HepG2 (cell line): ENCODE data around the gene NAPB. TPM values are rescaled to one million over a fixed set of nuclear protein-coding genes. Genes with fewer than 3 reads are reported as not detected.

Experiments
- ATAC-seq: fragments of 200-7000 bp; cut with Tn5 transposase; 3 replicates; pipeline ENCODE4 v1.9.1; 2020; ENCODE audit warnings: mild to moderate bottlenecking, moderate library complexity
- BruUV-seq: library from RNA; stranded (reverse); fragments of 400-500 nt; replicated peaks from 2 replicates; lab custom pipeline; 2021; lab: Mats Ljungman, UMichigan
- CTCF ChIA-PET: fragments of 300-600 bp; formaldehyde crosslinking; extraction: SDS; loops from one replicate; lab custom pipeline; 2021; ENCODE audit warnings: low total read pairs, inconsistent platforms, low intra/inter-chr PET ratio; lab: Yijun Ruan, JAX
- POLR2A ChIA-PET: fragments of 350-600 bp; sonication (Branson Sonifier 250); formaldehyde crosslinking; loops from one replicate; lab custom pipeline; 2020; ENCODE audit warnings: antibody characterized with exemption, inconsistent platforms; lab: Yijun Ruan, JAX
- DNase-seq: peaks from one replicate; pipeline ENCODE4 v3.0.0-alpha.2; 2015; ENCODE audit warnings: low spot score
- FAIRE-seq: peaks from 3 replicates; lab custom pipeline; 2011; peaks lifted over from hg19 to GRCh38; lab: Jason Lieb, UNC
- H2AFZ ChIP-seq: one replicate; pipeline ENCODE4 v1.6.1; 2011; ENCODE audit warnings: low read length, inconsistent platforms
- H3K27ac ChIP-seq: fragments of 300-600 bp; 3 replicates; pipeline ENCODE4 v1.8.0; 2011; ENCODE audit warnings: mixed run types, mild to moderate bottlenecking, mixed read lengths, low read length, inconsistent platforms; ENCODE audit not compliant: insufficient read depth; ENCODE audit errors: extremely low read length
- H3K27me3 ChIP-seq, 2 experiments: fragments of 200-600 bp in 1 of 2; 2 replicates in 1 of 2; 3 replicates in 1 of 2; pipeline versions ENCODE4 v1.6.0 to v1.8.0; 2011; ENCODE audit warnings: low read length in 2 of 2, mild to moderate bottlenecking in 2 of 2, moderate library complexity in 2 of 2, inconsistent platforms in 1 of 2; ENCODE audit not compliant: insufficient read depth in 2 of 2, control insufficient read depth in 1 of 2
- H3K36me3 ChIP-seq, 2 experiments: fragments of 200-600 bp in 1 of 2; replicated peaks in 1 of 2; 2 replicates in 1 of 2; 3 replicates in 1 of 2; pipeline versions ENCODE4 v1.5.1 to v1.8.0; 2011; ENCODE audit warnings: low read length in 2 of 2, inconsistent platforms in 1 of 2; ENCODE audit not compliant: insufficient read depth in 2 of 2, control insufficient read depth in 1 of 2
- H3K4me1 ChIP-seq: 2 replicates; pipeline ENCODE4 v1.5.1; 2012; ENCODE audit warnings: low read length, inconsistent platforms; ENCODE audit not compliant: insufficient read depth
- H3K4me2 ChIP-seq: 2 replicates; pipeline ENCODE4 v1.6.0; 2011; ENCODE audit warnings: low read depth, low read length, inconsistent platforms
- H3K4me3 ChIP-seq, 3 experiments: fragments of 200-600 bp in 1 of 3; sonication (generic), shearing (Covaris generic) in 1 of 3; replicated peaks in 1 of 3; 2 replicates each; pipeline ENCODE4 v1.5.1; 2011 to 2016; ENCODE audit warnings: low read length in 3 of 3, inconsistent platforms in 2 of 3, low read depth in 2 of 3, mild to moderate bottlenecking in 2 of 3, control low read depth in 1 of 3, mixed read lengths in 1 of 3; ENCODE audit not compliant: insufficient read depth in 1 of 3
- H3K79me2 ChIP-seq: one replicate; pipeline ENCODE4 v1.6.1; 2011; ENCODE audit warnings: low read length, inconsistent platforms; ENCODE audit not compliant: insufficient read depth
- H3K9ac ChIP-seq: 2 replicates; pipeline ENCODE4 v1.6.0; 2011; ENCODE audit warnings: mild to moderate bottlenecking, low read depth, low read length, inconsistent platforms; ENCODE audit not compliant: insufficient read depth
- H3K9me3 ChIP-seq: 2 replicates; pipeline ENCODE4 v1.5.1; 2012; ENCODE audit warnings: mild to moderate bottlenecking, low read length
- H4K20me1 ChIP-seq: 2 replicates; pipeline ENCODE4 v1.6.0; 2011; ENCODE audit warnings: inconsistent platforms, mild to moderate bottlenecking, low read length, moderate library complexity; ENCODE audit not compliant: insufficient read depth
- ELF1 ChIP-seq: sonication (generic); formaldehyde crosslinking; IDR thresholded peaks from 2 replicates; pipeline ENCODE4 v1.4.0; 2020; ENCODE audit warnings: missing genetic modification reagents
- ELF3 ChIP-seq: IDR thresholded peaks from 2 replicates; pipeline ENCODE4 v1.6.1; 2016; ENCODE audit warnings: missing genetic modification reagents, missing compliant biosample characterization
- HMG20B ChIP-seq: conservative IDR thresholded peaks from 2 replicates; pipeline ENCODE4 v1.6.1; 2016; ENCODE audit warnings: missing genetic modification reagents, missing compliant biosample characterization
- HOXD1 ChIP-seq: sonication (generic); formaldehyde crosslinking; IDR thresholded peaks from 2 replicates; pipeline ENCODE4 v1.5.0; 2020; ENCODE audit warnings: missing genetic modification reagents
- JUNB ChIP-seq: sonication (generic); formaldehyde crosslinking; IDR thresholded peaks from 2 replicates; pipeline ENCODE4 v1.8.0; 2022; ENCODE audit warnings: missing genetic modification reagents, mild to moderate bottlenecking, borderline replicate concordance
- KDM2A ChIP-seq: sonication (generic); formaldehyde crosslinking; IDR thresholded peaks from 2 replicates; pipeline ENCODE4 v1.4.0; 2020; ENCODE audit warnings: low read depth, missing genetic modification reagents, borderline replicate concordance
- KDM5B ChIP-seq: sonication (generic); formaldehyde crosslinking; IDR thresholded peaks from 2 replicates; pipeline ENCODE4 v1.4.0; 2020; ENCODE audit warnings: missing genetic modification reagents, mild to moderate bottlenecking, borderline replicate concordance
- MLX ChIP-seq: IDR thresholded peaks from 2 replicates; pipeline ENCODE4 v1.6.1; 2016
- ZNF362 ChIP-seq: sonication (generic); formaldehyde crosslinking; IDR thresholded peaks from 2 replicates; pipeline ENCODE4 v1.4.0; 2020; ENCODE audit warnings: missing genetic modification reagents, mild to moderate bottlenecking, borderline replicate concordance
- WGBS: methylation state at CpG from one replicate; pipeline ENCODE4 v1.1.6; 2017; ENCODE audit warnings: low lambda C conversion rate; 5-methylcytosine and 5-hydroxymethylcytosine counted together
- in situ Hi-C: cut with HindIII; loops from 2 replicates; pipeline ENCODE4 v1.10.0; 2017; ENCODE audit warnings: low pct_unique_long_range_greater_than_20kb; ENCODE audit not compliant: extremely low pct_ligation_motif_present
- intact Hi-C: fragments of 100-400 bp; cut with micrococcal nuclease; formaldehyde crosslinking; loops from one replicate; pipeline ENCODE4 v1.10.0; 2022; ENCODE audit not compliant: unreplicated experiment
- polyA plus RNA-seq, 8 experiments: library from polyadenylated mRNA; depleted of rRNA in 3 of 8; stranded (reverse) in 7 of 8; unstranded in 1 of 8; fragments of >200 nt; fragmentation: Illumina TruSeq in 4 of 8; extraction: Trizol in 4 of 8; gene quantifications; 2 replicates each; pipeline versions ENCODE4 v1.2.1 to v1.2.3, GENCODE V29; 2011 to 2016; ENCODE audit warnings: low read depth in 4 of 8, missing spikeins in 1 of 8, mixed read lengths in 1 of 8; ENCODE audit not compliant: insufficient read depth in 1 of 8
- total RNA-seq, 5 experiments: library from RNA; depleted of rRNA; stranded (reverse); fragments of >200 nt; fragmentation: Illumina TruSeq; extraction: Trizol; gene quantifications; 2 replicates each; pipeline ENCODE4 v1.2.3, GENCODE V29; 2016; ENCODE audit warnings: low read depth in 1 of 5

Gene NAPB
- total and polyA plus RNA-seq, 2 of the 13 experiments (the other 11 are each of a cell fraction or from before 2014, with no cell fraction given): 15.2 to 16.1 TPM

- peaks cover 41% of the 10 kb centered on the region for H3K4me1 ChIP-seq
- in situ Hi-C loops: no loop called here
- H3K9ac ChIP-seq: peak overlapping the region; percentile 17; the same call in 1 of the 2 replicates
- ATAC-seq: peak; percentile 46
- peak overlapping the region; percentile 67 for H2AFZ ChIP-seq
- intact Hi-C loops: no loop called here
- H3K27me3 ChIP-seq: no peaks in the 10 kb centered on the region; a peak in 1 of 5 replicates
- ChIA-PET CTCF (no interaction called here), POLR2A (interaction anchor here (0.9 to 3.2 kb wide), 17 partner anchors 9 to 1006 kb away, joined by 3 to 30 read pairs (median 5); partner anchors contain the start of genes CST3, GZF1, NAPB and NXT1)
- TF ChIP-seq ELF1 (CRISPR knock-in tag): peak; percentile 60
- 0 out of 2 replicates have a peak, but pooled peaks have one; percentile 0 for TF ChIP-seq HMG20B (CRISPR knock-in tag)
- peak; percentile 80; the same call in 1 of the 2 replicates for TF ChIP-seq ELF3
- 0 out of 2 replicates have a peak, but pooled peaks have one; percentile 7 for TF ChIP-seq ZNF362 (CRISPR knock-in tag)
- TF ChIP-seq JUNB (CRISPR knock-in tag): no peak
- TF ChIP-seq KDM5B: 0 out of 2 replicates have a peak, but pooled peaks have one; percentile 13
- TF ChIP-seq HOXD1: no peak
- TF ChIP-seq MLX (CRISPR knock-in tag): 0 out of 2 replicates have a peak, but pooled peaks have one; percentile 11
- TF ChIP-seq KDM2A: 0 out of 2 replicates have a peak, but pooled peaks have one; percentile 9
- H3K79me2 ChIP-seq: no peaks in the 10 kb centered on the region
- H3K36me3 ChIP-seq: no peaks in the 10 kb centered on the region
- 28% methylated on average over 3 of the region's 3 CpGs for WGBS
- H3K4me3 ChIP-seq: peak overlapping the region; percentile 38 to 67 (median 47)
- TSS peak; percentile 72 for BruUV-seq
- H4K20me1 ChIP-seq: no peaks in the 10 kb centered on the region
- FAIRE-seq: peak; percentile 32
- H3K9me3 ChIP-seq: no peaks in the 10 kb centered on the region
- DNase-seq: no peak
- peak overlapping the region; percentile 50 for H3K27ac ChIP-seq
- H3K4me2 ChIP-seq: peak overlapping the region; percentile 96
Observed at GRCh38 chr20:23436681-23437080, 15.4 kb upstream of the NAPB start.
